Activated CD4-positive, alpha-beta T cell treated with anti-CD3 and anti-CD28 coated beads, Interleukin-2, amount 50 U/mL, for 1 hour (primary cell): ENCODE data around the gene NEO1.

Source experiments
- DNase-seq: peaks from one replicate; pipeline ENCODE4 v3.0.0-alpha.2; 2020

NEO1 gene

GRCh38 chr15:73078722-73079121 lies 26.5 kb downstream of the NEO1 start:
- DNase-seq, result no peak

GRCh38 chr15:73079565-73079964 lies 27.3 kb downstream of the NEO1 start:
- DNase-seq, result no peak

GRCh38 chr15:73081321-73081958 lies 29.2 kb downstream of the NEO1 start:
- no peak for DNase-seq

GRCh38 chr15:73082812-73083211 lies 30.5 kb downstream of the NEO1 start:
- no peak for DNase-seq

GRCh38 chr15:73087098-73087497 lies 34.8 kb downstream of the NEO1 start:
- no peak for DNase-seq

- no peak for DNase-seq
Measured at GRCh38 chr15:73105064-73105463, 52.8 kb downstream of the NEO1 start.

- no peak for DNase-seq
Measured at GRCh38 chr15:73108676-73109075, 56.4 kb downstream of the NEO1 start.

- no peak for DNase-seq
Measured at GRCh38 chr15:73109765-73110164, 57.5 kb downstream of the NEO1 start.

- no peak for DNase-seq
Measured at GRCh38 chr15:73110201-73110600, 57.9 kb downstream of the NEO1 start.

- no peak for DNase-seq
Measured at GRCh38 chr15:73114064-73114463, 61.8 kb downstream of the NEO1 start.

- DNase-seq, result no peak
Measured at GRCh38 chr15:73116164-73116563, 63.9 kb downstream of the NEO1 start.

GRCh38 chr15:73118055-73118454 lies 65.8 kb downstream of the NEO1 start:
- no peak for DNase-seq

- no peak for DNase-seq
Measured at GRCh38 chr15:73119478-73119877, 67.2 kb downstream of the NEO1 start.

- DNase-seq, result no peak
Measured at GRCh38 chr15:73120269-73120668, 68.0 kb downstream of the NEO1 start.

GRCh38 chr15:73125219-73125618 lies 73.0 kb downstream of the NEO1 start:
- DNase-seq, result no peak

- no peak for DNase-seq
Measured at GRCh38 chr15:73127302-73127936, 75.2 kb downstream of the NEO1 start.

GRCh38 chr15:73130830-73131229 lies 78.6 kb downstream of the NEO1 start:
- no peak for DNase-seq

GRCh38 chr15:73134196-73134595 lies 81.9 kb downstream of the NEO1 start:
- no peak for DNase-seq

- DNase-seq, result no peak
Measured at GRCh38 chr15:73139041-73139743, 86.9 kb downstream of the NEO1 start.

GRCh38 chr15:73139744-73140553 lies 87.7 kb downstream of the NEO1 start:
- no peak for DNase-seq

- no peak for DNase-seq
Measured at GRCh38 chr15:73141216-73141900, 89.1 kb downstream of the NEO1 start.

- no peak for DNase-seq
Measured at GRCh38 chr15:73142802-73143762, 90.8 kb downstream of the NEO1 start.
